Hematopoietic multipotent progenitor cell (in vitro differentiated cells): ENCODE data around the gene HENMT1. TPM values are rescaled to one million over a fixed set of nuclear protein-coding genes. Genes with fewer than 3 reads are reported as not detected.
"Not testable (repeated sequence)": the region's sequence is repeated elsewhere in the genome, so short reads cannot be mapped to it uniquely, and the experiment has no call there.

Source experiments
- DNase-seq, 3 donors: peaks; one replicate each; pipeline ENCODE4 v3.0.0-alpha.2; 2011 to 2015; ENCODE audit warnings: low read depth in 2 of 3, low spot score in 2 of 3
- total RNA-seq: library from RNA; depleted of rRNA; stranded (reverse); fragments of >200 nt; gene quantifications from one replicate; pipeline ENCODE4 v1.2.3, GENCODE V29; 2012

The HENMT1 gene
- total RNA-seq: 23.7 TPM

- peak; percentile 85 to 89 (median 88) for DNase-seq
Measured at GRCh38 chr1:108661030-108661609, at the start of gene HENMT1. Gene HENMT1 (minus strand): TSS chr1:108661093. CDS start chr1:108659884, 1,209 bp downstream.

- DNase-seq: peak; percentile 30 to 66 (median 37)
Measured at GRCh38 chr1:108708691-108709660, 48.1 kb upstream of the HENMT1 start.

GRCh38 chr1:108706643-108707042 is 45.8 kb upstream of the HENMT1 start:
- no peak for DNase-seq

GRCh38 chr1:108704496-108704895 is 43.6 kb upstream of the HENMT1 start:
- no peak for DNase-seq

GRCh38 chr1:108703939-108704338 is 43.0 kb upstream of the HENMT1 start:
- no peak for DNase-seq

- DNase-seq: not testable (repeated sequence)
Measured at GRCh38 chr1:108702109-108702508, 41.2 kb upstream of the HENMT1 start.

GRCh38 chr1:108701176-108701849 is 40.4 kb upstream of the HENMT1 start:
- no peak for DNase-seq

GRCh38 chr1:108699375-108700332 is 38.8 kb upstream of the HENMT1 start:
- DNase-seq: no peak

- no peak for DNase-seq
Measured at GRCh38 chr1:108695535-108695934, 34.6 kb upstream of the HENMT1 start.

GRCh38 chr1:108692724-108693655 is 32.1 kb upstream of the HENMT1 start:
- DNase-seq: peak in 2 of 3 donors; percentile 91 to 92

- DNase-seq: peak; percentile 89 to 96 (median 95)
Measured at GRCh38 chr1:108691942-108692723, 31.2 kb upstream of the HENMT1 start, which contains the start of gene PRPF38B. Gene PRPF38B (plus strand): TSS chr1:108692310. CDS start chr1:108692592, 282 bp downstream.

- DNase-seq: peak in 1 of 3 donors; percentile 24
Measured at GRCh38 chr1:108691128-108691941, 30.4 kb upstream of the HENMT1 start.

- DNase-seq: no peak
Measured at GRCh38 chr1:108686614-108687313, 25.9 kb upstream of the HENMT1 start.

- DNase-seq: no peak
Measured at GRCh38 chr1:108685529-108685928, 24.6 kb upstream of the HENMT1 start.

- DNase-seq: not testable (repeated sequence)
Measured at GRCh38 chr1:108681701-108682100, 20.8 kb upstream of the HENMT1 start.

GRCh38 chr1:108679586-108680213 is 18.8 kb upstream of the HENMT1 start:
- DNase-seq: no peak
